HepG2 (cell line): ENCODE results near the gene VPS18. TPM values are rescaled to one million over a fixed set of nuclear protein-coding genes. Genes with fewer than 3 reads are reported as not detected.

Experiments
- CEBPB ChIP-seq: IDR thresholded peaks from 2 replicates; pipeline ENCODE4 v1.6.1; 2011; ENCODE audit warnings: low read depth, low read length, improper control_type of control experiment, borderline replicate concordance
- CENPT ChIP-seq: sonication (generic); formaldehyde crosslinking; IDR thresholded peaks from 2 replicates; pipeline ENCODE4 v1.8.0; 2022; ENCODE audit warnings: low read depth, mild to moderate bottlenecking, moderate library complexity, missing genetic modification reagents
- DNMT3B ChIP-seq: conservative IDR thresholded peaks from 2 replicates; pipeline ENCODE4 v1.6.1; 2016; ENCODE audit warnings: missing biosample characterization, control low read depth
- ELF1 ChIP-seq: sonication (generic); formaldehyde crosslinking; IDR thresholded peaks from 2 replicates; pipeline ENCODE4 v1.4.0; 2020; ENCODE audit warnings: missing genetic modification reagents
- ESRRA ChIP-seq: sonication (generic); formaldehyde crosslinking; IDR thresholded peaks from 2 replicates; pipeline ENCODE4 v1.5.1; 2020; ENCODE audit warnings: mild to moderate bottlenecking, low read depth, missing genetic modification reagents
- FOXO1 ChIP-seq: sonication (generic); formaldehyde crosslinking; IDR thresholded peaks from 2 replicates; pipeline ENCODE4 v1.4.0; 2020; ENCODE audit warnings: missing genetic modification reagents
- FUBP1 ChIP-seq: sonication (generic); formaldehyde crosslinking; IDR thresholded peaks from 2 replicates; pipeline ENCODE4 v1.5.1; 2020; ENCODE audit warnings: missing genetic modification reagents, mild to moderate bottlenecking, borderline replicate concordance
- HNRNPH1 ChIP-seq: fragments of 200-400 bp; formaldehyde crosslinking; optimal IDR thresholded peaks from 2 replicates; pipeline ENCODE3; 2017; ENCODE audit warnings: mild to moderate bottlenecking, low read depth, low read length
- HNRNPK ChIP-seq: fragments of 200-400 bp; formaldehyde crosslinking; IDR thresholded peaks from 2 replicates; pipeline ENCODE4 v1.6.1; 2018; ENCODE audit warnings: low read length, low read depth, moderate library complexity, mild to moderate bottlenecking; ENCODE audit not compliant: poor library complexity, severe bottlenecking
- IKZF1 ChIP-seq: fragments of 450-650 bp; IDR thresholded peaks from 2 replicates; pipeline ENCODE4 v1.7.1; 2016
- IRF9 ChIP-seq: sonication (generic); formaldehyde crosslinking; IDR thresholded peaks from 2 replicates; pipeline ENCODE4 v1.8.0; 2022; ENCODE audit warnings: missing genetic modification reagents, mild to moderate bottlenecking, borderline replicate concordance
- KDM3A ChIP-seq: IDR thresholded peaks from 2 replicates; pipeline ENCODE4 v1.6.1; 2018; ENCODE audit warnings: low read depth, missing compliant biosample characterization
- NPAS2 ChIP-seq: sonication (generic); formaldehyde crosslinking; IDR thresholded peaks from 2 replicates; pipeline ENCODE4 v1.8.0; 2022; ENCODE audit warnings: mild to moderate bottlenecking, missing genetic modification reagents, borderline replicate concordance
- PHB2 ChIP-seq: fragments of 450-650 bp; IDR thresholded peaks from 2 replicates; pipeline ENCODE4 v1.6.1; 2018; ENCODE audit not compliant: partially characterized antibody
- SP5 ChIP-seq: IDR thresholded peaks from 2 replicates; pipeline ENCODE4 v1.6.1; 2016; ENCODE audit warnings: low read depth, borderline replicate concordance
- SSRP1 ChIP-seq: IDR thresholded peaks from 2 replicates; pipeline ENCODE4 v1.6.1; 2016; ENCODE audit warnings: control low read depth
- ZFP82 ChIP-seq: sonication (generic); formaldehyde crosslinking; IDR thresholded peaks from 2 replicates; pipeline ENCODE4 v1.5.1; 2020; ENCODE audit warnings: mild to moderate bottlenecking, missing genetic modification reagents, borderline replicate concordance
- ZNF136 ChIP-seq: sonication (generic); formaldehyde crosslinking; IDR thresholded peaks from 2 replicates; pipeline ENCODE4 v1.8.1; 2022; ENCODE audit warnings: low read depth, mild to moderate bottlenecking, moderate library complexity, missing genetic modification reagents
- ZNF30 ChIP-seq: sonication (generic); formaldehyde crosslinking; IDR thresholded peaks from 2 replicates; pipeline ENCODE4 v1.5.0; 2020; ENCODE audit warnings: mild to moderate bottlenecking, missing genetic modification reagents
- ZNF337 ChIP-seq: sonication (generic); formaldehyde crosslinking; IDR thresholded peaks from 2 replicates; pipeline ENCODE4 v1.5.1; 2020; ENCODE audit warnings: missing genetic modification reagents, low read depth, mild to moderate bottlenecking, borderline replicate concordance
- polyA plus RNA-seq, 8 experiments: library from polyadenylated mRNA; depleted of rRNA in 3 of 8; stranded (reverse) in 7 of 8; unstranded in 1 of 8; fragments of >200 nt; fragmentation: Illumina TruSeq in 4 of 8; extraction: Trizol in 4 of 8; gene quantifications; 2 replicates each; pipeline versions ENCODE4 v1.2.1 to v1.2.3, GENCODE V29; 2011 to 2016; ENCODE audit warnings: low read depth in 4 of 8, missing spikeins in 1 of 8, mixed read lengths in 1 of 8; ENCODE audit not compliant: insufficient read depth in 1 of 8
- total RNA-seq, 5 experiments: library from RNA; depleted of rRNA; stranded (reverse); fragments of >200 nt; fragmentation: Illumina TruSeq; extraction: Trizol; gene quantifications; 2 replicates each; pipeline ENCODE4 v1.2.3, GENCODE V29; 2016; ENCODE audit warnings: low read depth in 1 of 5
- TF ChIP-seq, protein P1 (sequence below): sonication (generic); formaldehyde crosslinking; IDR thresholded peaks from 2 replicates; pipeline ENCODE4 v1.4.0; 2020; ENCODE audit warnings: missing genetic modification reagents, mild to moderate bottlenecking, borderline replicate concordance
- TF ChIP-seq, protein P2 (sequence below): sonication (generic); formaldehyde crosslinking; IDR thresholded peaks from 2 replicates; pipeline ENCODE4 v1.5.0; 2020; ENCODE audit warnings: missing genetic modification reagents, mild to moderate bottlenecking, borderline replicate concordance

Gene VPS18
- total and polyA plus RNA-seq, 2 of the 13 experiments (the other 11 are each of a cell fraction or from before 2014, with no cell fraction given): 5.8 to 17.0 TPM

- TF ChIP-seq FOXO1: no peak
- TF ChIP-seq, protein P1, sequence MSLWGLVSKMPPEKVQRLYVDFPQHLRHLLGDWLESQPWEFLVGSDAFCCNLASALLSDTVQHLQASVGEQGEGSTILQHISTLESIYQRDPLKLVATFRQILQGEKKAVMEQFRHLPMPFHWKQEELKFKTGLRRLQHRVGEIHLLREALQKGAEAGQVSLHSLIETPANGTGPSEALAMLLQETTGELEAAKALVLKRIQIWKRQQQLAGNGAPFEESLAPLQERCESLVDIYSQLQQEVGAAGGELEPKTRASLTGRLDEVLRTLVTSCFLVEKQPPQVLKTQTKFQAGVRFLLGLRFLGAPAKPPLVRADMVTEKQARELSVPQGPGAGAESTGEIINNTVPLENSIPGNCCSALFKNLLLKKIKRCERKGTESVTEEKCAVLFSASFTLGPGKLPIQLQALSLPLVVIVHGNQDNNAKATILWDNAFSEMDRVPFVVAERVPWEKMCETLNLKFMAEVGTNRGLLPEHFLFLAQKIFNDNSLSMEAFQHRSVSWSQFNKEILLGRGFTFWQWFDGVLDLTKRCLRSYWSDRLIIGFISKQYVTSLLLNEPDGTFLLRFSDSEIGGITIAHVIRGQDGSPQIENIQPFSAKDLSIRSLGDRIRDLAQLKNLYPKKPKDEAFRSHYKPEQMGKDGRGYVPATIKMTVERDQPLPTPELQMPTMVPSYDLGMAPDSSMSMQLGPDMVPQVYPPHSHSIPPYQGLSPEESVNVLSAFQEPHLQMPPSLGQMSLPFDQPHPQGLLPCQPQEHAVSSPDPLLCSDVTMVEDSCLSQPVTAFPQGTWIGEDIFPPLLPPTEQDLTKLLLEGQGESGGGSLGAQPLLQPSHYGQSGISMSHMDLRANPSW (CRISPR knock-in tag): no peak
- TF ChIP-seq, protein P2, sequence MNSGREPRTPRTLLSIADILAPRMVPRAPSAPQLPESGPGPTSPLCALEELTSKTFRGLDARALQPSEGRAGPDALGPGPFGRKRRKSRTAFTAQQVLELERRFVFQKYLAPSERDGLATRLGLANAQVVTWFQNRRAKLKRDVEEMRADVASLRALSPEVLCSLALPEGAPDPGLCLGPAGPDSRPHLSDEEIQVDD: no peak
- TF ChIP-seq PHB2: no peak
- TF ChIP-seq HNRNPK: peak; percentile 66
- no peak for TF ChIP-seq ESRRA (CRISPR knock-in tag)
- no peak for TF ChIP-seq FUBP1
- TF ChIP-seq CEBPB: no peak
- no peak for TF ChIP-seq ZNF30 (CRISPR knock-in tag)
- 0 out of 2 replicates have a peak, but pooled peaks have one; percentile 15 for TF ChIP-seq KDM3A (CRISPR knock-in tag)
- TF ChIP-seq SP5 (CRISPR knock-in tag): peak; percentile 59; the same call in 1 of the 2 replicates
- no peak for TF ChIP-seq SSRP1 (CRISPR knock-in tag)
- TF ChIP-seq CENPT (CRISPR knock-in tag): peak; percentile 66; the same call in 1 of the 2 replicates
- TF ChIP-seq IRF9 (CRISPR knock-in tag): no peak; the same call in 1 of the 2 replicates
- TF ChIP-seq NPAS2: no peak
- no peak; the same call in 1 of the 2 replicates for TF ChIP-seq ZNF136 (CRISPR knock-in tag)
- no peak for TF ChIP-seq ZFP82 (CRISPR knock-in tag)
- TF ChIP-seq ELF1 (CRISPR knock-in tag): peak; percentile 96
- TF ChIP-seq IKZF1: no peak
- TF ChIP-seq DNMT3B (CRISPR knock-in tag): no peak
- TF ChIP-seq ZNF337 (CRISPR knock-in tag): 0 out of 2 replicates have a peak, but pooled peaks have one; percentile 21
- TF ChIP-seq HNRNPH1: no peak
Observed at GRCh38 chr15:40893733-40894680, at the start of gene VPS18 (continued).
